ENCODE data around the gene ZNF101. TPM values are rescaled to one million over a fixed set of nuclear protein-coding genes. Genes with fewer than 3 reads are reported as not detected.
"Not testable (repeated sequence)": the region's sequence is repeated elsewhere in the genome, so short reads cannot be mapped to it uniquely, and the experiment has no call there.

ZNF101 gene
- total RNA-seq, 1 donor from 2014 or later, result 4.7 TPM

GRCh38 chr19:19674315-19674714 is 5.7 kb downstream of the ZNF101 start:
- H3K36me3 ChIP-seq (ENCODE audit: control insufficient read depth in 3 of 3, insufficient read depth in 3 of 3, low read length in 3 of 3), result peaks cover 12 to 17% (median 15%) of the 10 kb centered on the region in 3 donors
- H3K9me3 ChIP-seq (ENCODE audit: control insufficient read depth in 3 of 3, low read length in 3 of 3), result peaks cover 0 to 4% (median 3%) of the 10 kb centered on the region in 3 donors
- no peak overlapping the region for H3K9ac ChIP-seq (ENCODE audit: low read depth in 1 of 3, low read length in 3 of 3)
- H3K4me3 ChIP-seq (ENCODE audit: low read length in 3 of 3), result no peak overlapping the region
- H3K27me3 ChIP-seq (ENCODE audit: control insufficient read depth in 3 of 3, insufficient read depth in 3 of 3, low read length in 3 of 3), result no peaks in the 10 kb centered on the region
- H3K27ac ChIP-seq (ENCODE audit: low read depth, low read length), result no peak overlapping the region
- peaks cover 5 to 7% (median 6%) of the 10 kb centered on the region in 3 donors for H3K4me1 ChIP-seq (ENCODE audit: control insufficient read depth in 3 of 3, insufficient read depth in 3 of 3, low read length in 3 of 3)

- Histone ChIP-seq H3K36me3 (ENCODE audit: control insufficient read depth in 3 of 3, insufficient read depth in 3 of 3, low read length in 3 of 3) (peaks cover 21 to 29% (median 28%) of the 10 kb centered on the region in 3 donors), H3K27me3 (ENCODE audit: control insufficient read depth in 3 of 3, insufficient read depth in 3 of 3, low read length in 3 of 3) (no peaks in the 10 kb centered on the region), H3K4me3 (ENCODE audit: low read length in 3 of 3) (no peak overlapping the region), H3K27ac (ENCODE audit: low read depth, low read length) (no peak overlapping the region), H3K9me3 (ENCODE audit: control insufficient read depth in 3 of 3, low read length in 3 of 3) (peaks cover 0 to 12% (median 4%) of the 10 kb centered on the region in 3 donors), H3K9ac (ENCODE audit: low read depth in 1 of 3, low read length in 3 of 3) (no peak overlapping the region), H3K4me1 (ENCODE audit: control insufficient read depth in 3 of 3, insufficient read depth in 3 of 3, low read length in 3 of 3) (no peaks in the 10 kb centered on the region)
Observed at GRCh38 chr19:19677579-19677978, 8.9 kb downstream of the ZNF101 start.

- H3K27ac ChIP-seq (ENCODE audit: low read depth, low read length), result no peak overlapping the region
- peaks cover 0 to 12% (median 4%) of the 10 kb centered on the region in 3 donors for H3K9me3 ChIP-seq (ENCODE audit: control insufficient read depth in 3 of 3, low read length in 3 of 3)
- no peak overlapping the region for H3K9ac ChIP-seq (ENCODE audit: low read depth in 1 of 3, low read length in 3 of 3)
- H3K36me3 ChIP-seq (ENCODE audit: control insufficient read depth in 3 of 3, insufficient read depth in 3 of 3, low read length in 3 of 3), result peaks cover 21 to 29% (median 28%) of the 10 kb centered on the region in 3 donors
- no peak overlapping the region for H3K4me3 ChIP-seq (ENCODE audit: low read length in 3 of 3)
- no peaks in the 10 kb centered on the region for H3K27me3 ChIP-seq (ENCODE audit: control insufficient read depth in 3 of 3, insufficient read depth in 3 of 3, low read length in 3 of 3)
- no peaks in the 10 kb centered on the region for H3K4me1 ChIP-seq (ENCODE audit: control insufficient read depth in 3 of 3, insufficient read depth in 3 of 3, low read length in 3 of 3)
Observed at GRCh38 chr19:19679176-19680073, 10.8 kb downstream of the ZNF101 start.

GRCh38 chr19:19686119-19686518 is 17.5 kb downstream of the ZNF101 start:
- not testable (repeated sequence) for H3K36me3 ChIP-seq (ENCODE audit: control insufficient read depth in 3 of 3, insufficient read depth in 3 of 3, low read length in 3 of 3); H3K9ac ChIP-seq (ENCODE audit: low read depth in 1 of 3, low read length in 3 of 3); H3K4me3 ChIP-seq (ENCODE audit: low read length in 3 of 3); H3K27me3 ChIP-seq (ENCODE audit: control insufficient read depth in 3 of 3, insufficient read depth in 3 of 3, low read length in 3 of 3); H3K9me3 ChIP-seq (ENCODE audit: control insufficient read depth in 3 of 3, low read length in 3 of 3); H3K4me1 ChIP-seq (ENCODE audit: control insufficient read depth in 3 of 3, insufficient read depth in 3 of 3, low read length in 3 of 3); H3K27ac ChIP-seq (ENCODE audit: low read depth, low read length)

GRCh38 chr19:19686580-19686979 is 17.9 kb downstream of the ZNF101 start:
- H3K27ac ChIP-seq (ENCODE audit: low read depth, low read length), result no peak overlapping the region
- no peaks in the 10 kb centered on the region for H3K36me3 ChIP-seq (ENCODE audit: control insufficient read depth in 3 of 3, insufficient read depth in 3 of 3, low read length in 3 of 3)
- no peak overlapping the region for H3K4me3 ChIP-seq (ENCODE audit: low read length in 3 of 3)
- H3K9me3 ChIP-seq (ENCODE audit: control insufficient read depth in 3 of 3, low read length in 3 of 3), result peaks cover 0 to 3% (median 0%) of the 10 kb centered on the region in 3 donors
- no peaks in the 10 kb centered on the region for H3K4me1 ChIP-seq (ENCODE audit: control insufficient read depth in 3 of 3, insufficient read depth in 3 of 3, low read length in 3 of 3)
- no peak overlapping the region for H3K9ac ChIP-seq (ENCODE audit: low read depth in 1 of 3, low read length in 3 of 3)
- H3K27me3 ChIP-seq (ENCODE audit: control insufficient read depth in 3 of 3, insufficient read depth in 3 of 3, low read length in 3 of 3), result no peaks in the 10 kb centered on the region

GRCh38 chr19:19687090-19687489 is 18.5 kb downstream of the ZNF101 start:
- Histone ChIP-seq H3K27me3 (ENCODE audit: control insufficient read depth in 3 of 3, insufficient read depth in 3 of 3, low read length in 3 of 3) (no peaks in the 10 kb centered on the region), H3K9me3 (ENCODE audit: control insufficient read depth in 3 of 3, low read length in 3 of 3) (peaks cover 0 to 3% (median 0%) of the 10 kb centered on the region in 3 donors), H3K4me3 (ENCODE audit: low read length in 3 of 3) (no peak overlapping the region), H3K9ac (ENCODE audit: low read depth in 1 of 3, low read length in 3 of 3) (no peak overlapping the region), H3K36me3 (ENCODE audit: control insufficient read depth in 3 of 3, insufficient read depth in 3 of 3, low read length in 3 of 3) (no peaks in the 10 kb centered on the region), H3K4me1 (ENCODE audit: control insufficient read depth in 3 of 3, insufficient read depth in 3 of 3, low read length in 3 of 3) (no peaks in the 10 kb centered on the region), H3K27ac (ENCODE audit: low read depth, low read length) (no peak overlapping the region)

- H3K9ac ChIP-seq (ENCODE audit: low read depth in 1 of 3, low read length in 3 of 3); H3K27ac ChIP-seq (ENCODE audit: low read depth, low read length); H3K4me3 ChIP-seq (ENCODE audit: low read length in 3 of 3); H3K4me1 ChIP-seq (ENCODE audit: control insufficient read depth in 3 of 3, insufficient read depth in 3 of 3, low read length in 3 of 3); H3K36me3 ChIP-seq (ENCODE audit: control insufficient read depth in 3 of 3, insufficient read depth in 3 of 3, low read length in 3 of 3); H3K9me3 ChIP-seq (ENCODE audit: control insufficient read depth in 3 of 3, low read length in 3 of 3); H3K27me3 ChIP-seq (ENCODE audit: control insufficient read depth in 3 of 3, insufficient read depth in 3 of 3, low read length in 3 of 3): not testable (repeated sequence)
Observed at GRCh38 chr19:19689023-19689422, 20.4 kb downstream of the ZNF101 start.

GRCh38 chr19:19691683-19692082 is 23.0 kb downstream of the ZNF101 start:
- Histone ChIP-seq H3K36me3 (ENCODE audit: control insufficient read depth in 3 of 3, insufficient read depth in 3 of 3, low read length in 3 of 3) (no peaks in the 10 kb centered on the region), H3K27me3 (ENCODE audit: control insufficient read depth in 3 of 3, insufficient read depth in 3 of 3, low read length in 3 of 3) (no peaks in the 10 kb centered on the region), H3K4me3 (ENCODE audit: low read length in 3 of 3) (no peak overlapping the region), H3K4me1 (ENCODE audit: control insufficient read depth in 3 of 3, insufficient read depth in 3 of 3, low read length in 3 of 3) (no peaks in the 10 kb centered on the region), H3K9ac (ENCODE audit: low read depth in 1 of 3, low read length in 3 of 3) (no peak overlapping the region), H3K9me3 (ENCODE audit: control insufficient read depth in 3 of 3, low read length in 3 of 3) (no peaks in the 10 kb centered on the region), H3K27ac (ENCODE audit: low read depth, low read length) (no peak overlapping the region)

- no peak overlapping the region for H3K27ac ChIP-seq (ENCODE audit: low read depth, low read length)
- H3K27me3 ChIP-seq (ENCODE audit: control insufficient read depth in 3 of 3, insufficient read depth in 3 of 3, low read length in 3 of 3), result no peaks in the 10 kb centered on the region
- H3K36me3 ChIP-seq (ENCODE audit: control insufficient read depth in 3 of 3, insufficient read depth in 3 of 3, low read length in 3 of 3), result peaks cover 2 to 9% (median 3%) of the 10 kb centered on the region in 3 donors
- H3K9me3 ChIP-seq (ENCODE audit: control insufficient read depth in 3 of 3, low read length in 3 of 3), result peaks cover 3 to 10% (median 4%) of the 10 kb centered on the region in 3 donors
- no peak overlapping the region for H3K4me3 ChIP-seq (ENCODE audit: low read length in 3 of 3)
- no peaks in the 10 kb centered on the region for H3K4me1 ChIP-seq (ENCODE audit: control insufficient read depth in 3 of 3, insufficient read depth in 3 of 3, low read length in 3 of 3)
- H3K9ac ChIP-seq (ENCODE audit: low read depth in 1 of 3, low read length in 3 of 3), result no peak overlapping the region
Observed at GRCh38 chr19:19696386-19696785, 27.7 kb downstream of the ZNF101 start.

- peaks cover 3 to 10% (median 4%) of the 10 kb centered on the region in 3 donors for H3K9me3 ChIP-seq (ENCODE audit: control insufficient read depth in 3 of 3, low read length in 3 of 3)
- H3K4me3 ChIP-seq (ENCODE audit: low read length in 3 of 3), result no peak overlapping the region
- H3K36me3 ChIP-seq (ENCODE audit: control insufficient read depth in 3 of 3, insufficient read depth in 3 of 3, low read length in 3 of 3), result peaks cover 2 to 9% (median 3%) of the 10 kb centered on the region in 3 donors
- H3K9ac ChIP-seq (ENCODE audit: low read depth in 1 of 3, low read length in 3 of 3), result no peak overlapping the region
- H3K27me3 ChIP-seq (ENCODE audit: control insufficient read depth in 3 of 3, insufficient read depth in 3 of 3, low read length in 3 of 3), result no peaks in the 10 kb centered on the region
- H3K4me1 ChIP-seq (ENCODE audit: control insufficient read depth in 3 of 3, insufficient read depth in 3 of 3, low read length in 3 of 3), result no peaks in the 10 kb centered on the region
- H3K27ac ChIP-seq (ENCODE audit: low read depth, low read length), result no peak overlapping the region
Observed at GRCh38 chr19:19697589-19697988, 28.9 kb downstream of the ZNF101 start.

Measured in skeletal muscle tissue (tissue), 4 donors.